GOT3 (cell line): ENCODE data around the gene RBMS1.

ENCODE experiments used
- DNase-seq: peaks from one replicate; lab custom pipeline; 2025; ENCODE audit warnings: mixed read lengths; lab: John Stamatoyannopoulos, UW

Gene RBMS1

GRCh38 chr2:160278101-160278878 is 215.3 kb downstream of the RBMS1 start:
- no peak for DNase-seq

- DNase-seq, result no peak
Measured at GRCh38 chr2:160277151-160277550, 216.5 kb downstream of the RBMS1 start.

- DNase-seq, result no peak
Measured at GRCh38 chr2:160275656-160276055, 218.0 kb downstream of the RBMS1 start.

- DNase-seq, result no peak
Measured at GRCh38 chr2:160271171-160272086, 222.2 kb downstream of the RBMS1 start.

GRCh38 chr2:160270571-160271113 is 223.0 kb downstream of the RBMS1 start:
- DNase-seq, result no peak

- peak; percentile 47 for DNase-seq
Measured at GRCh38 chr2:160269803-160270570, 223.6 kb downstream of the RBMS1 start.

GRCh38 chr2:160269365-160269764 is 224.2 kb downstream of the RBMS1 start:
- no peak for DNase-seq

GRCh38 chr2:160268151-160268781 is 225.3 kb downstream of the RBMS1 start:
- DNase-seq, result no peak

GRCh38 chr2:160267692-160268091 is 225.9 kb downstream of the RBMS1 start:
- no peak for DNase-seq

GRCh38 chr2:160267022-160267421 is 226.6 kb downstream of the RBMS1 start:
- DNase-seq, result no peak

GRCh38 chr2:160266037-160266551 is 227.5 kb downstream of the RBMS1 start:
- no peak for DNase-seq

GRCh38 chr2:160264308-160264707 is 229.3 kb downstream of the RBMS1 start:
- DNase-seq, result no peak

GRCh38 chr2:160261732-160262131 is 231.9 kb downstream of the RBMS1 start:
- no peak for DNase-seq

- DNase-seq, result no peak
Measured at GRCh38 chr2:160258492-160258805, 235.2 kb downstream of the RBMS1 start.

GRCh38 chr2:160257743-160258491 is 235.7 kb downstream of the RBMS1 start:
- DNase-seq, result no peak

GRCh38 chr2:160257041-160257742 is 236.4 kb downstream of the RBMS1 start:
- DNase-seq, result no peak

GRCh38 chr2:160256507-160256906 is 237.1 kb downstream of the RBMS1 start:
- DNase-seq, result no peak

GRCh38 chr2:160255408-160255807 is 238.2 kb downstream of the RBMS1 start:
- no peak for DNase-seq

- DNase-seq, result no peak
Measured at GRCh38 chr2:160254189-160254762, 239.3 kb downstream of the RBMS1 start.
